ENCODE results near the gene RERE.
A peak's percentile ranks its signal among the peaks of the same experiment; 100 is the strongest.
"Not testable (repeated sequence)": the region's sequence is repeated elsewhere in the genome, so short reads cannot be mapped to it uniquely, and the experiment has no call there.

The RERE gene

DNA sequence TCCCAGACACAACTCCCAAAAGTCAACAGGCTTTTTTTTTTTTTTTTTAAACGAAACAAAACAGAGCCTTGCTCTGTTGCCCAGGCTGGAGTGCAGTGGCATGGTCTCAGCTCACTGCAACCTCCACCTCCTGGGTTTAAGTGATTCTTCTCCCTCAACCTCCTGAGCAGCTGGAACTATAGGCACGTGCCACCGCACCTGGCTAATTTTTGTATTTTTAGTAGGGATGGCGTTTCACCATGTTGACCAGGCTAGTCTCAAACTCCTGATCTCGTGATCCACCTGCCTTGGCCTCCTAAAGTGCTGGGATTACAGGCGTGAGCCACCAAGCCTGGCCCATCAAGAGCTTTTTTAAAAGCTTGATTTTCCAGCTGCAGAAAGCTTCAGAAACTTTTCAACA, 437.1 kb downstream of the RERE start:
- not testable (repeated sequence) for DNase-seq (ENCODE audit: low spot score)

DNA sequence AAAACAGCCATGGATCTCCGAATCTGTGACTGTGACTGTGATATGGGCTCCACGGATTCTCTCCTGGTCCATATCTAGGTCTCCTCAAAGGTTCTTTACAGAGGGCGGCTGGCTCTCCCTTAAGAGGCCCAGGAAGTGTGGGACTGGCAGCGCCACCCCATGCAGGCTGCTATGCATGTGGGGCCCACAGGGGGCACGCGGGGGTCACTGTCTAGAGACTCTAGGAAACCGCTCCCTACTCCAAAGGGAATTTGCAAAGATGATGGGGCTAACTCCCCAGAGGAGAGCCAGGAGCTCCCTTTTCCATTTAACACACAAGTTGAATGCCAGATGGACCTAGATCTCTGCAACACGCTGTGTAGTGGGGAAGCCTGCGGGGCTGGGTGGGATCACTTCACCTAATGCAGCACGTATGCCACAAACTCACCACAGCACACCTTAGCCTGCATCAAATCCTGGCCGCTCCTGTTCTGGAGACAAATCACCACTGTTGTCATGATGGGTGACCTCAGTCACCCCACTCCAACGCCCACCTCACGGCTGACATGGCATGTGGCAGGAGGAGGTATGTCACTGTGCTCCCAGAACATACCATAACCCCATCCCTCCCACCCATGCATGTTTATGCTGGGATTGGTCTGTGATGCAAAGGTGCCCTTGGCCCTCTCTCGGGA, 437.8 kb downstream of the RERE start:
- no peak for DNase-seq (ENCODE audit: low spot score)

GRCh38 chr1:8378981-8379470, 438.4 kb downstream of the RERE start:
- no peak for DNase-seq (ENCODE audit: low spot score)

DNA sequence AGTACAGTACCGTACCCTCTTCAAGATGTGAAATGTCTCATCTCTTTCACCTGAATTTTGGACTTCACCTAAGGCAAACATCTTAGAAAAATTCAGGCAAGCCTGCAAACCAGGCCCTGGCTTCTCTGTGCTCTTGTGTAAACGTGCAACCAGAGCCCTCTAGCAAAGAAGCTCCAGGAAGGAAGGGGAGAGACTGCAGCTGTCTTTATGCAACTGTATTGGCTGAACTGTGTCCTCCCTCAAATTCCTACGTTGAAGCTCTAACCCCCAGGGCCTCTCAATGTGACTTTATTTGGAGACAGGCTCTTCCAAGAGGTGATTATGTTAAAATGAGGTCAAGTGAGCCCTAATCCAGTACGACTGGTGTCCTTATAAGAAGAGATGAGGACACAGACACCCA, 439.3 kb downstream of the RERE start:
- no peak for DNase-seq (ENCODE audit: low spot score)

- no peak for DNase-seq (ENCODE audit: low spot score)
These were observed 440.0 kb downstream of the RERE start for GRCh38 chr1:8377271-8377981.

DNA sequence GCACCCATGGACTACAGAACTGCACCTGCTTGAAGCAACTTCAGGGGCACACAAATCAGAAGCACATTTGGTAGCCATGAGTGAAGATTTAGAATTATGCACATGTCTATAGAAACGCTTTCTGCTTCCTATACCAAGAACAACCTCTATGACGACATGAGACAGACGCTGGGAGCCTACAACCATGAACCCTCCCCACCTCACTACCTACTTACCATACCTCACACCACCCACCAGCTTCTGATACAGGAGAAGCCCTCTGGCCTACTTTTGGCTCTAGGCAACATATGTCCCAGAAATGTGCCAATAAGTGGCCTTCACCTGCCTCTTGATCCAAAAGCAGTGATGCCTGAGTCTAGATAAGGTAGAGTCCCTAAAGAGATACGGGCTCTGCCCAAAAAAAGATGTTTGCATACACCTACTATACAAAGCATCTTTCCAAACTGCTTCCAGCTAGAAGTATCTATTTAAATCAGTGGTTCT, 441.0 kb downstream of the RERE start:
- no peak for DNase-seq (ENCODE audit: low spot score)

DNA sequence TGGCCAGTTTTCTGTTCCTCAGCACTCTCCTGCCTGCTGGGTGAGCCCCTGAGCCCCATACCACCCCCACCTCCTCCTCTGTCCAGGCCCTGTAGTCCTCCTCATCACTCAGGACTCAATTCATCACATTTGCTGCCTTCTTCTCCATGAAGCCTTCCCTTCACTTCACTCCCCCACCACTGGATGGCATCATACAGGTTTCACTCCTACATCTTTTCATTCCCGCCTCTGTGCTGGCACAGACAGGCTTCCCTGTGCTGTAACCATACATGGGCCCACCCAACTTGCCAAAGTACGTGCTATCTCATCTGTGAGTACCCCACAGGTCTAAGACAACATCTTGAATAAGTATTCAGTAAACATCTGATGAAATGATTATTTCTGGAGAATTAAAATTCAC, 442.6 kb downstream of the RERE start:
- peak; percentile 52 for DNase-seq (ENCODE audit: low spot score)

DNA sequence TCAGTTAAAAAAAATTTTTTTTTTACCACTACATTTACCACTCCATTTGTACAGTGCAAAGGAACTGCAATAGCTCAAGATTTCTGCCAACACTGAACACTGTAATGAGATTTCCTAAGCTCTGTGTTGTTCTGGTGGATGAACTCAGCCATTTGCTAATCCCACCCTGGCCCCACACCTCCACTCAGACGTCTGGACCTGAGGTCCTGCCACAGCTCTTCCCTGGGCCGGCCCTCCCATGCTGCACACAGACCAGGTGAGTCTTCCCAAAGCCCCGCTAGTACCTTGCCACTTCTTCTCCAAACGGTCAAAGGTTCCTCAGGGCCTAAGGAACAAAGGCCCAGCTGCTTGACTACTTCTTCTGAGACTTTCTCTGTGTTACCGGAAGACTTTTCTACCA, 443.1 kb downstream of the RERE start:
- DNase-seq (ENCODE audit: low spot score), result no peak

GRCh38 chr1:8373581-8374241, 443.7 kb downstream of the RERE start:
- no peak for DNase-seq (ENCODE audit: low spot score)

DNA sequence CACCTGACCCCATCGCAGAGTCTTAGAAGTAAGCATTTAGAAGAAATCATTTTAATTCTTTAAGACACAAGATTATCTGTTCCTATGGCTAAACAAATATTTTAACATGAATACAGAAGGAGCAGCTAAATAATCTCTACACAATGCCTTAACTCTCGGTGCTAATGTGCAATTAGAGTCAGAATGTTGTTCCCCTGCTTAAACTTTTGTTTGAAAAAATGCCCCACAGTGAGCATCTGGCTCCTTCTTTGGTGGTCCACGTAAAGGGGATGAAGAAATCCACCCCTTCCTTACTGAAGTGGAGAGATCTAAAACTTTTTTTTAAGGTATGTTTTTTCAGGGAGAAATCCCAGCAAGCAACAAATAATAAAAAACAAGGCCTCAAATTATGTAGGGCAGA, 444.3 kb downstream of the RERE start:
- no peak for DNase-seq (ENCODE audit: low spot score)

GRCh38 chr1:8371372-8371991, 446.0 kb downstream of the RERE start:
- DNase-seq (ENCODE audit: low spot score), result no peak

- no peak for DNase-seq (ENCODE audit: low spot score)
These were observed 446.5 kb downstream of the RERE start for GRCh38 chr1:8370905-8371315.

- DNase-seq (ENCODE audit: low spot score), result no peak
These were observed 447.2 kb downstream of the RERE start for GRCh38 chr1:8370046-8370881.

DNA sequence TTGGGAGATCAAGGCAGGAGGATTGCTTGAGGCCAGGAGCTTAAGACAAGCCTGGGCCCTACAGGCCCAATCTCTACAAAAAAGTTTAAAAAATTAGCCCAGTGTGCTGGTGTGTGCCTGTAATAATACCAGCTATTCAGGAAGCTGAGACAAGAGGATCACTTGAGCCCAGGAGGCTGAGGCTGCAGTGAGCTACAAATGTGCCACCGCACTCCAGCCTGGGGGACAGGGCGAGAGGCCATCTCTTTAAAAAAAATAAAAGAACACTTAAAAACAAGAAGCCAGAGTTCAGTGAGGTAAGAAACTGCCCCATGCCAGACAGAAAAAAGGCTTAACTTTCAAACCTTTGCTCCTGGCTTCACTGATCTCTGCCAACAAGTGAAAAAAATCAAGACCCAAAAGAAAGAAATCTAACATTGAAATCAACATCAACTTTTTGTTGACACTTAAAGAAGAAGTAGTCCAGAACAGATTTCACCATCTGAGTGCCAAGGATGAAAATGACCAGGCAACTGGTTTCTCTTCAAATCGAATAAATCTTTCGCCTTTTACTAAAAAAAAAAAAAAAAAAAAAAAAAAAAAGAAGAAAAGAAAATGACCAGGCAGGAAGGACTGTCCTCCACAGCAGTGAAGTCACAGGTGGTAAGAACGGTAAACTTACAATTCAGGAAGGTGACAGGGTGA, 448.3 kb downstream of the RERE start:
- no peak for DNase-seq (ENCODE audit: low spot score)

GRCh38 chr1:8367571-8368194, 449.8 kb downstream of the RERE start:
- no peak for DNase-seq (ENCODE audit: low spot score)

GRCh38 chr1:8365661-8366362, 451.6 kb downstream of the RERE start:
- no peak for DNase-seq (ENCODE audit: low spot score)

- DNase-seq (ENCODE audit: low spot score), result no peak
These were observed 452.7 kb downstream of the RERE start for GRCh38 chr1:8364528-8365442.

- DNase-seq (ENCODE audit: low spot score), result no peak
These were observed 453.6 kb downstream of the RERE start for GRCh38 chr1:8363767-8364301.

All from RKO (cell line).